ENCODE measurements around the gene SRRM2. TPM values are rescaled to one million over a fixed set of nuclear protein-coding genes. Genes with fewer than 3 reads are reported as not detected.

SRRM2 gene
- total RNA-seq, 3 donors from 2014 or later (not counting 1 experiment from before 2014, with no cell fraction given): 1,131 to 1,162 (median 1,149) TPM

- Mint-ChIP-seq H3K27me3 (ENCODE audit: low read depth in 2 of 2) (peaks cover 0 to 2% of the 10 kb centered on the region in 2 donors), H3K4me1 (no peaks in the 10 kb centered on the region), H3K4me3 (no peak overlapping the region), H3K27ac (no peak overlapping the region), H3K36me3 (no peaks in the 10 kb centered on the region), H3K9me3 (no peaks in the 10 kb centered on the region)
- intact Hi-C loops (cut with micrococcal nuclease): no loop called here
- H3K36me3 ChIP-seq (ENCODE audit: control insufficient read depth, insufficient read depth, low read length): no peaks in the 10 kb centered on the region
- TF ChIP-seq CTCF (IDR thresholded peaks at IDR 0.05): no peak
- no peak for ATAC-seq
- H3K4me3 ChIP-seq (ENCODE audit: low read length): no peak overlapping the region
- H3K27me3 ChIP-seq (ENCODE audit: control insufficient read depth, insufficient read depth, low read length): no peaks in the 10 kb centered on the region
- H3K27ac ChIP-seq (ENCODE audit: low read length): no peak overlapping the region
- no peaks in the 10 kb centered on the region for H3K9me3 ChIP-seq (ENCODE audit: control insufficient read depth, insufficient read depth, low read length)
- no peak for DNase-seq
- H3K4me1 ChIP-seq (ENCODE audit: control insufficient read depth, insufficient read depth, low read length): no peaks in the 10 kb centered on the region
- WGBS (ENCODE audit: insufficient coverage): 94% methylated on average over 18 of the region's 19 CpGs
Observed at GRCh38 chr16:2743007-2743810, 9.2 kb upstream of the SRRM2 start.

- Histone ChIP-seq H3K4me3 (ENCODE audit: low read length) (no peak overlapping the region), H3K36me3 (ENCODE audit: control insufficient read depth, insufficient read depth, low read length) (no peaks in the 10 kb centered on the region), H3K4me1 (ENCODE audit: control insufficient read depth, insufficient read depth, low read length) (no peaks in the 10 kb centered on the region), H3K27me3 (ENCODE audit: control insufficient read depth, insufficient read depth, low read length) (no peaks in the 10 kb centered on the region), H3K9me3 (ENCODE audit: control insufficient read depth, insufficient read depth, low read length) (no peaks in the 10 kb centered on the region), H3K27ac (ENCODE audit: low read length) (no peak overlapping the region)
- no peak overlapping the region for H3K27ac Mint-ChIP-seq
- H3K4me3 Mint-ChIP-seq: no peak overlapping the region
- no peak for DNase-seq
- no peaks in the 10 kb centered on the region for H3K36me3 Mint-ChIP-seq
- H3K9me3 Mint-ChIP-seq: no peaks in the 10 kb centered on the region
- intact Hi-C loops (cut with micrococcal nuclease): no loop called here
- H3K4me1 Mint-ChIP-seq: no peaks in the 10 kb centered on the region
- no peak for ATAC-seq
- H3K27me3 Mint-ChIP-seq (ENCODE audit: low read depth in 2 of 2): peaks cover 0 to 2% of the 10 kb centered on the region in 2 donors
- 96% methylated on average over 6 of the region's 6 CpGs for WGBS (ENCODE audit: insufficient coverage)
- TF ChIP-seq CTCF (IDR thresholded peaks at IDR 0.05): no peak
Observed at GRCh38 chr16:2744711-2745110, 7.7 kb upstream of the SRRM2 start.

GRCh38 chr16:2745116-2745890, 7.1 kb upstream of the SRRM2 start:
- TF ChIP-seq CTCF (IDR thresholded peaks at IDR 0.05): no peak
- intact Hi-C loops (cut with micrococcal nuclease): no loop called here
- H3K4me1 ChIP-seq (ENCODE audit: control insufficient read depth, insufficient read depth, low read length): no peaks in the 10 kb centered on the region
- peak in 2 of 3 donors; percentile 13 to 42 for ATAC-seq
- no peak overlapping the region for H3K27ac ChIP-seq (ENCODE audit: low read length)
- no peak for DNase-seq
- WGBS (ENCODE audit: insufficient coverage): 87% methylated on average over 14 of the region's 15 CpGs
- no peaks in the 10 kb centered on the region for H3K9me3 ChIP-seq (ENCODE audit: control insufficient read depth, insufficient read depth, low read length)
- H3K36me3 ChIP-seq (ENCODE audit: control insufficient read depth, insufficient read depth, low read length): no peaks in the 10 kb centered on the region
- no peak overlapping the region for H3K27ac Mint-ChIP-seq
- peaks cover 0 to 2% of the 10 kb centered on the region in 2 donors for H3K27me3 Mint-ChIP-seq (ENCODE audit: low read depth in 2 of 2)
- no peaks in the 10 kb centered on the region for H3K9me3 Mint-ChIP-seq
- H3K4me1 Mint-ChIP-seq: no peaks in the 10 kb centered on the region
- no peak overlapping the region for H3K4me3 Mint-ChIP-seq
- H3K27me3 ChIP-seq (ENCODE audit: control insufficient read depth, insufficient read depth, low read length): no peaks in the 10 kb centered on the region
- H3K4me3 ChIP-seq (ENCODE audit: low read length): no peak overlapping the region
- no peaks in the 10 kb centered on the region for H3K36me3 Mint-ChIP-seq
